Activated B cell treated with CpG ODN at 0.5 μM for 24 hours (primary cell): Measurements from ENCODE around the gene P2RX1. TPM values are rescaled to one million over a fixed set of nuclear protein-coding genes. Genes with fewer than 3 reads are reported as not detected.

Source experiments
- ATAC-seq: fragments of 200-7000 bp; cut with Tn5 transposase; one replicate; pipeline ENCODE4 v1.10.0; 2021; ENCODE audit warnings: low read depth, mild to moderate bottlenecking, moderate library complexity
- CTCF ChIA-PET: fragments of 350-600 bp; sonication (Branson Sonifier 250); formaldehyde crosslinking; loops from one replicate; lab custom pipeline; 2021; ENCODE audit warnings: antibody characterized with exemption; lab: Charles Lee
- POLR2A ChIA-PET: fragments of 350-600 bp; sonication (Branson Sonifier 250); formaldehyde crosslinking; loops from one replicate; lab custom pipeline; 2021; ENCODE audit warnings: antibody characterized with exemption; lab: Charles Lee
- DNase-seq: peaks from one replicate; pipeline ENCODE4 v3.0.0; 2022
- H3K27ac Mint-ChIP-seq: one replicate; pipeline ENCODE4 v1.8.0; 2020; ENCODE audit warnings: mixed read lengths
- H3K27me3 Mint-ChIP-seq: one replicate; pipeline ENCODE4 v1.8.0; 2021; ENCODE audit warnings: mixed read lengths
- H3K36me3 Mint-ChIP-seq: one replicate; pipeline ENCODE4 v1.8.0; 2021; ENCODE audit warnings: low read depth, mixed read lengths
- H3K4me1 Mint-ChIP-seq: one replicate; pipeline ENCODE4 v1.8.0; 2021; ENCODE audit warnings: mixed read lengths
- H3K4me3 Mint-ChIP-seq: one replicate; pipeline ENCODE4 v1.8.0; 2020; ENCODE audit warnings: mild to moderate bottlenecking, mixed read lengths
- H3K9me3 Mint-ChIP-seq: one replicate; pipeline ENCODE4 v1.8.0; 2020; ENCODE audit warnings: mixed read lengths
- CTCF ChIP-seq: fragments of 200-600 bp; IDR thresholded peaks from one replicate; pipeline ENCODE4 v1.8.0; 2022; ENCODE audit warnings: antibody characterized with exemption, mild to moderate bottlenecking
- intact Hi-C: fragments of 100-400 bp; cut with micrococcal nuclease; formaldehyde crosslinking; loops from one replicate; pipeline ENCODE4 v1.15.1; 2024
- total RNA-seq: library from RNA; stranded (reverse); gene quantifications from 2 replicates; pipeline ENCODE4 v1.2.3, GENCODE V29; 2022

P2RX1 gene
- total RNA-seq, 1 donor from 2014 or later = 26.0 TPM

- peak; percentile 48 for ATAC-seq
- POLR2A ChIA-PET = interaction anchor here (0.9 to 5.3 kb wide), 9 partner anchors 9 to 208 kb away, joined by 4 to 43 read pairs (median 12); partner anchors contain the start of genes ATP2A3, CAMKK1, NCBP3 and P2RX1
- Mint-ChIP-seq H3K36me3 (no peaks in the 10 kb centered on the region), H3K27me3 (no peaks in the 10 kb centered on the region), H3K4me1 (peaks cover 40% of the 10 kb centered on the region), H3K27ac (peak overlapping the region; percentile 61), H3K9me3 (no peaks in the 10 kb centered on the region), H3K4me3 (peak overlapping the region; percentile 7)
- TF ChIP-seq CTCF = no peak
- CTCF ChIA-PET = interaction anchor here (1.1 to 3.4 kb wide), 4 partner anchors 8 to 63 kb away, joined by 3 to 20 read pairs (median 4); no protein-coding TSS in a partner anchor
- intact Hi-C loops = no loop called here
- peak; percentile 52 for DNase-seq
These were observed 11.2 kb downstream of the P2RX1 start for GRCh38 chr17:3905017-3905520.

- ATAC-seq (peak; percentile 81), DNase-seq (peak; percentile 64)
- H3K4me1 Mint-ChIP-seq = peaks cover 37% of the 10 kb centered on the region
- no peak for TF ChIP-seq CTCF
- peak overlapping the region; percentile 69 for H3K27ac Mint-ChIP-seq
- H3K4me3 Mint-ChIP-seq = peak overlapping the region; percentile 74
- CTCF ChIA-PET = interaction anchor here (0.9 to 3.4 kb wide), 4 partner anchors 9 to 60 kb away, joined by 3 to 20 read pairs (median 4); no protein-coding TSS in a partner anchor
- H3K36me3 Mint-ChIP-seq = no peaks in the 10 kb centered on the region
- no peaks in the 10 kb centered on the region for H3K9me3 Mint-ChIP-seq
- intact Hi-C loops = loop anchor here (1.0 kb wide), 2 partner anchors 10 to 11 kb away; partner anchors contain the start of gene CAMKK1
- H3K27me3 Mint-ChIP-seq = no peaks in the 10 kb centered on the region
- POLR2A ChIA-PET = interaction anchor here (0.6 to 5.3 kb wide), 10 partner anchors 9 to 208 kb away, joined by 3 to 43 read pairs (median 10); partner anchors contain the start of genes ATP2A3, CAMKK1, NCBP3 and P2RX1
These were observed 11.8 kb downstream of the P2RX1 start for GRCh38 chr17:3904501-3904900.

- no peaks in the 10 kb centered on the region for H3K9me3 Mint-ChIP-seq
- TF ChIP-seq CTCF = no peak
- H3K27me3 Mint-ChIP-seq = no peaks in the 10 kb centered on the region
- H3K36me3 Mint-ChIP-seq = no peaks in the 10 kb centered on the region
- peaks cover 33% of the 10 kb centered on the region for H3K4me1 Mint-ChIP-seq
- ATAC-seq = no peak
- peak overlapping the region; percentile 41 for H3K27ac Mint-ChIP-seq
- no peak for DNase-seq
- intact Hi-C loops = loop anchor here (1.0 kb wide), 2 partner anchors 10 to 11 kb away; partner anchors contain the start of gene CAMKK1
- ChIA-PET CTCF (interaction anchor here (0.9 to 3.4 kb wide), 4 partner anchors 10 to 60 kb away, joined by 3 to 20 read pairs (median 4); no protein-coding TSS in a partner anchor), POLR2A (interaction anchor here (0.6 to 5.3 kb wide), 7 partner anchors 10 to 84 kb away, joined by 3 to 43 read pairs (median 14); partner anchors contain the start of genes ATP2A3, CAMKK1, NCBP3 and P2RX1)
- peak overlapping the region; percentile 74 for H3K4me3 Mint-ChIP-seq
These were observed 12.4 kb downstream of the P2RX1 start for GRCh38 chr17:3903881-3904290.

GRCh38 chr17:3903051-3903825, 13.0 kb downstream of the P2RX1 start:
- Mint-ChIP-seq H3K4me3 (peak overlapping the region; percentile 44), H3K27ac (no peak overlapping the region), H3K27me3 (no peaks in the 10 kb centered on the region)

More at GRCh38 chr17:3903051-3903825, 13.0 kb downstream of the P2RX1 start:
- Mint-ChIP-seq H3K36me3 (no peaks in the 10 kb centered on the region), H3K9me3 (no peaks in the 10 kb centered on the region), H3K4me1 (peaks cover 27% of the 10 kb centered on the region)
- TF ChIP-seq CTCF = no peak
- CTCF ChIA-PET = interaction anchor here (0.9 to 3.4 kb wide), 2 partner anchors 10 to 17 kb away, joined by 3 to 20 read pairs; no protein-coding TSS in a partner anchor
- POLR2A ChIA-PET = interaction anchor here (0.6 to 5.3 kb wide), 11 partner anchors 10 to 162 kb away, joined by 3 to 43 read pairs (median 9); partner anchors contain the start of genes ATP2A3, CAMKK1, NCBP3 and P2RX1
- DNase-seq (no peak), ATAC-seq (no peak)
- intact Hi-C loops = no loop called here
